ENCODE data around the gene KCNJ10.

Gene KCNJ10

GRCh38 chr1:159970932-159971342 is 99.0 kb downstream of the KCNJ10 start:
- DNase-seq (ENCODE audit: extremely low read depth in 1 of 2, low read depth in 1 of 2): no peak

DNA sequence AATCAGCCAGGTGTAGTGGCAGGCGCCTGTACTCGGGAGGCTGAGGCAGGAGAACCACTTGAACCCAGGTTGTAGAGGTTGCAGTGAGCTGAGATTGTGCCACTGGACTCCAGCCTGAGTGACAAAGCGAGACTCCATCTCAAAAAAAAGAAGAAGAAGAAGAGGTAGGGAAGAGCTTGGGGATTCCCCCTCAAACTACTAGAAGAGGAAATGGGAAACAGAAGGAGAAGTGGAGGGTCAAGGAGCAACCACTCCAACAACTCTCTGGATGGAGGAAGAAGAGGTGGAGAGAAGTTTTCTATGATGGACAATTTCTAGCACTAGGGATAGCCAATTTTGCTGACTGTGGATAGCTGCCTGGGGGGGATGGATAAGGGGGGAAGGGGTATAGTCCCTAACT is 101.1 kb downstream of the KCNJ10 start:
- no peak for DNase-seq (ENCODE audit: extremely low read depth in 1 of 2, low read depth in 1 of 2)

- DNase-seq (ENCODE audit: extremely low read depth in 1 of 2, low read depth in 1 of 2): no peak
Observed at GRCh38 chr1:159965263-159965662, 104.7 kb downstream of the KCNJ10 start.

GRCh38 chr1:159964144-159964543 is 105.8 kb downstream of the KCNJ10 start:
- DNase-seq (ENCODE audit: extremely low read depth in 1 of 2, low read depth in 1 of 2): no peak

DNA sequence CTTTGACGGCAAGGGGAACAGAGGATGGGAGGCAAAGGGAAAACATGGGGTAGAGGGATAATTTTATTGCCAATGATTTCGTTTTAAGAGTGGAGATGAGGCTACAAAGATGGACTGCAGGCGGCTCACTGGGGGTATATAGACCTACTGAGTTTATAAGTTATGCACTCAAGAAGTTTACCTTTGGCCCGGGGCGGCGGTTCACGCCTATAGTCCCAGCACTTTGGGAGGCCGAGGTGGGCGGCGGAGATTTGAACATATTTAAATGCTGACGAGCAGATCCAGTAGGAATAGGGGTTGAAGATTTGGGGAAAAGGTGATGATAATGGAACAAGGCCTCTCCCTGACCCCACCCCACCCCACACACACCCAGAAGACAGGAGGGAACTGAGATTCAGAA is 107.8 kb downstream of the KCNJ10 start:
- no peak for DNase-seq (ENCODE audit: extremely low read depth in 1 of 2, low read depth in 1 of 2)

GRCh38 chr1:159961636-159962035 is 108.3 kb downstream of the KCNJ10 start:
- DNase-seq (ENCODE audit: extremely low read depth in 1 of 2, low read depth in 1 of 2): no peak

- DNase-seq (ENCODE audit: extremely low read depth in 1 of 2, low read depth in 1 of 2): no peak
Observed at GRCh38 chr1:159960721-159961381, 109.1 kb downstream of the KCNJ10 start.

DNA sequence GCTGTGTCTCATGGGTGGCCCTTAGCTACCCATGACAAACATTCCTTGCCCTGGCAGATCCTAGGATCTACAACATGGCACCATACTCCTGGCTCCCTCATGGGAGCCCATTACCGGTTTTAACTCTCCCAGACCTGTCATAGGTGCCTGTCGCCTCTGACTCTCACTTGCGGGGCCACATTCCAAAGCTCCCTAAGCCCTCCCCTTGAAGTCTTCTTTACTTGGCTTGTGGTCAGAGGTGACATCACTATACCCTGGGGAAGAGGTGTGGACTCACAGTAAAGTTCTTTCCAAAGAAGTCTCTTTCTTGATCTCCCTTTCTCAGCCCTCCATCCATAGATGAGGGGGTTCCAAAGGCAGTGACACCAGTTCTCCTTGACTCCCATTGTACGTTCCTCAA is 110.5 kb downstream of the KCNJ10 start:
- DNase-seq (ENCODE audit: extremely low read depth in 1 of 2, low read depth in 1 of 2): no peak

DNA sequence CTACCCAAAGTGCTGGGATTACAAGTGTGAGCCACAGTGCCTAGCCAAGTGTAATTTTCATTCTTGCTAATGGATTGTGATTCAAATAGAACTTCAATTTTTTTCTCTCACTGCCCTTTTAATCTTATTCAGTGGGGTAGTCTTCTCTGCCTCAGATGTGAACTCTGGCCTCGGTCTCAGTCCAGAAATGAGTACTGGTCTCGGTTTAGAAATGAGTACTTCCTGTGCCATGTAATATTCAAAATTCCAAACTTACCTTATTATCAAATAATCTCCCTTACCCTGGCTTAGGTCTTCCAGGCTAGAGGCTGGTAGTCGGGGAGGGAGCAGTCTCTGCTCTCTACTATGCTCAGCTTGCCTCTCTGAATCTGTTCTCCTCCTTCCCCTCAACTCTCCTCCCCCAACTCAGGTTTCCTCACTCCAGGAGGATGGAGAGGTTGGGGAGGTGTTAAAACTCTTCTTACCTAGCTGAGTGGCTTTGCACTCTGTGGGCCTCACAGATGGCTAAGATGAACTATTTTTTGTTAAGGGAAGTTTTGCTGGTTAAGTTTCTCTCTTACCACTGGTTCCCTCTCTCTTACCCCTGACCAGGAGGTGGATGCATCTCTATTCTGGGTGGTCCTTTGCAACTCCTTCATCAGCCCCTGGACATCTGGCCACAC is 111.1 kb downstream of the KCNJ10 start:
- DNase-seq (ENCODE audit: extremely low read depth in 1 of 2, low read depth in 1 of 2): no peak

DNA sequence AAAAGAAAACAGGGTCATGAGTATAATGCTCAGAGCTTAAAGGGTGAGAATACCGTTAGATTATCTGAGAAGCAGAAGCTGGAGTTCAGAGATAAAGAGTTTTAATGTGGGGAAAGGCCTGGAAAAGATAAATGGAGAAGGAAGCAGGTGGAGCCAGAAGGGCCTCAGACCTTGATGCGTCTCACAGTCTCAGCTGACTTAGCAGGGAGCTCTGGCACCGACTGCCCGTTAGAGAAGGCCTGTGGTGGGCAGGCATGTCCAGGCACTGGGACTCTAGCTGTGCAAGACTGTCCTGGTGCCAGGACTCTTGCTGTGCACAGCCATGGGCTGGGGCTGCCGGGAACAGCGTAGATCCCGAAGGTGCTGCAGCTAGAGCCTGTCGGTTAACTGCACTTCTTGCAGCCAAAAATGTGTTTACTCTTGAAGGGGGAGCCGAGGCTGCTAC is 112.1 kb downstream of the KCNJ10 start:
- no peak for DNase-seq (ENCODE audit: extremely low read depth in 1 of 2, low read depth in 1 of 2)

DNA sequence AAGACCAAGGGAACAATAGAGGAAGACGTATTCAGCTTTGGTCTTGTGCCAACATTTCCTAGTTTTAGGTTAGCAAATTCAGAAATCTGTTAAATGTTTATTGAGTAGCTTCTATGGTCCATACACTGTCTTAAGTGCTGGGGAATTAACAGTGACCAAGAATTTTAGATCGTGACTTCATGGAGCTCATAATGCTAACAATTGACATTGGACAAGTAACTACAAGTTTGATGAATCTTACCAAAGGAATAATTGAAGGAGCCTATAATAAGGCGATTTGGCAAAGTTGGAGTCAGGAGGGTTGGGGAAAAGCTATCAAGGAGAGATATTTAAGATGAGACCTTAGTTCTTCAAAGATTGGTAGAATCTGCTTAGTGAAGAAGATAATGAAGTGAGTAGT is 114.5 kb downstream of the KCNJ10 start:
- no peak for DNase-seq (ENCODE audit: extremely low read depth in 1 of 2, low read depth in 1 of 2)

GRCh38 chr1:159953536-159954515 is 116.1 kb downstream of the KCNJ10 start, which contains the start of gene SLAMF9:
SLAMF9 (minus strand) TSS chr1:159954237; CDS start chr1:159954137, 100 bp downstream.
- DNase-seq (ENCODE audit: extremely low read depth in 1 of 2, low read depth in 1 of 2): no peak

GRCh38 chr1:159952932-159953331 is 117.0 kb downstream of the KCNJ10 start:
- DNase-seq (ENCODE audit: extremely low read depth in 1 of 2, low read depth in 1 of 2): no peak

GRCh38 chr1:159951551-159951950 is 118.4 kb downstream of the KCNJ10 start:
- no peak for DNase-seq (ENCODE audit: extremely low read depth in 1 of 2, low read depth in 1 of 2)

DNA sequence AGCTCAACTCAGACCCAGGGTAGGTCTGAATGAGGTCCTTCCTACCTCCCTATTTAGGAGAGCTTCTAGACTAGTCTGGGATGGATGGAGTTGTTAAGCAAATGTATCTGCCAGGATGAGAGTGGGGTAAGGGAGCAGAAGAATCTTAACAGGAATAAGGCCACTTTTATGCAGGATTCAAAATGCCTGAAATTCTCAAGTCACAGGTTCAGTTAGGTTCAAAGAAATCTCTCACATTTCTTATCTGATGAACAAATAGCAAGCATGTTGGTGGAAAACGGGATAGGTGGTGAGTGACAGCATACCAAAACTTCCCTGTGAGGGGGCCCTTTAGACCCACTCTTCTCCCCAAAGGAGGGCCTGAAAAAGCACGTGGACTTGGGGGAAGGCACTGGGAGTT is 118.9 kb downstream of the KCNJ10 start:
- DNase-seq (ENCODE audit: extremely low read depth in 1 of 2, low read depth in 1 of 2): no peak

- DNase-seq (ENCODE audit: extremely low read depth in 1 of 2, low read depth in 1 of 2): no peak
Observed at GRCh38 chr1:159949981-159950381, 120.0 kb downstream of the KCNJ10 start.

- no peak for DNase-seq (ENCODE audit: extremely low read depth in 1 of 2, low read depth in 1 of 2)
Observed at GRCh38 chr1:159949123-159949522, 120.8 kb downstream of the KCNJ10 start.

All from activated CD8-positive, alpha-beta memory T cell treated with anti-CD3 and anti-CD28 coated beads for 1 hour (primary cell).